GM19023 (cell line): Measurements from ENCODE around the gene IGLL5.
"Not testable (repeated sequence)": the region's sequence is repeated elsewhere in the genome, so short reads cannot be mapped to it uniquely, and the experiment has no call there.

Experiments
- ATAC-seq: cut with Tn5 transposase; IDR thresholded peaks from one replicate; pipeline ENCODE4 v1.9.1; 2021; ENCODE audit warnings: mild to moderate bottlenecking, moderate library complexity; ENCODE audit not compliant: unreplicated experiment

Gene IGLL5

DNA sequence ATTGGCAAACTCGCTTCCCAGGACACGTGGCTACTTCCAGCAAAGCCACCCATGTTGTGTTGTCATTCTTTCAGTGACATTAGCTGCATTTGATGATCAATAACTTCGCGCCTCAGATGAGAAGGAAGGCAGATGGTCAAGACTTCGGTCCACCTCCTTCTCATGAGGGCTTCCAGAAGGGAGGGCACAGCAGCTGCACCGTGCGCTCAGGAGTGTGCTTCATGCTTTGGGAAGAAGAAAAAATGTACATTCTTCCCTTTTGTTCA is 25.3 kb downstream of the IGLL5 start:
- no peak for ATAC-seq

DNA sequence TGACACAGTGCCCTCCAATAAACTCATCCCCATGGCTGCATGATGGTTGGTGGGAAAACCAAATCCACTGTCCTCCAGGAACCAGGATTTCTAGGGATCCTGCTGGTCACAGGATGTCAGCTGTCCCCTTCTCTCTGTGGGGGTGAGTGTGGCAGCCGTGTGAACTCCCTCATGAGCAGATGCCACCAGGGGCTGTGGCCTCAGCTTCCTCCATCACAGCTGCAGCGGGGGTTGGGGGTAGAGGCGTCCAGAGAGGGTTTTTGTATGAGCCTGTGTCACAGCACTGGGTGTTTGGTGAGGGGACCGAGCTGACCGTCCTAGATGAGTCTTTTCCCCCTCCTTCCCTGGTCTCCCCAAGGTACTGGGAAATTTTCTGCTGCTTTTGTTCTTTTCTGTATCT is 26.4 kb downstream of the IGLL5 start:
- no peak for ATAC-seq

GRCh38 chr22:22914726-22915669 is 27.4 kb downstream of the IGLL5 start:
- no peak for ATAC-seq

GRCh38 chr22:22915670-22916035 is 28.0 kb downstream of the IGLL5 start:
- no peak for ATAC-seq

- ATAC-seq, result no peak
These were observed 28.8 kb downstream of the IGLL5 start for GRCh38 chr22:22916215-22916951.

GRCh38 chr22:22916952-22917290 is 29.3 kb downstream of the IGLL5 start:
- no peak for ATAC-seq

GRCh38 chr22:22917377-22917776 is 29.8 kb downstream of the IGLL5 start:
- ATAC-seq, result no peak

DNA sequence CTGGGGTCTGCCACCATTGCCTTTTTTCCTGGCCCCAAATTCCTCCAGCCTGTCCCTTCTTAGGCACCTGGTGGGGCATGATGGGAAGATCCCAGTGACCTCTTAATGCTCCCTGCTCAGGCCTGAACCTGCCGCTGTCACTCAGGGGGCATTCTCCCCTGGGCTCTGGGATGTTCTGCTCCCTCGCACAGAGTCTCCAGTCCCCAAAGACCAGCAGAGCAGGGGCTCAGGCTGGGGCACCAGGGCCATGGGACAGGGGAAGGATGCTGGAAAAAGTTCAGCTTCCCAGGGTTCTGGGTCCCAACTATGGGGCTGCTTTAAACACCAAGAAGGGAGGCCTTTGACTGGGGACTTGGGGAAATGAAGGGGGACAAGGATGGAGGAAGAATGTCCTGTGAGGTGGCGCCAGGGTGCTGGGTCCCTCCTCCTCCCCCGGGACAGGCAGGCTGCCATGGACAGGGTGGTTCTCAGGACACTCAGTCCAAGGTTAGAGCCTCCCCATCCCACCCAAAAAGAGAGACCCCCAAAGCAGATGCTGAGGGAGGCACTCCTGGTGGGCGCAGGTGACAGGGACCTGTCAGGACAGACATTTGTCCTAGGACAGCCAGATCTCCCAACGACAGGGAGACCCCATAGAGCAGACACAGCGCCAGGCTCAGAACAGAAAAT is 30.8 kb downstream of the IGLL5 start:
- no peak for ATAC-seq

DNA sequence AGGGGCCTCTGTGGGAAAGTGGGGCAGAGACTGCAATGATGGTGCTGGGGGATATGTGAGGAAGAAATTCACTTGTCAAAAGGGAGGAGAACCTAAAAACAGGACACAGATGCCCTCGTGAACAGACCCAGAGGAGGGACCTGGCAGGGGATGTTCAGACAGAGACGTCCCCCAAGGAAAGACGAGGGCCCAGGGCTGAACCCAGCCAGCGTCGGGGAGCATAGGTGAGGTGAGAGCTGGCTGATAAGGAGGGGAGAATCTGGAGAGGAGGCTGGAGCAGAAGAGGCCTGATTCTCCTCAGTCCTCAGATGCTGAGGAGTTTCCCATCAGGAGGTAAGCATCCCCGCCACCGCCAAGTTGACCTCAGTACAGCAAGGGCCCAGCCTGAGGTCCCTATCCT is 31.4 kb downstream of the IGLL5 start:
- ATAC-seq, result no peak

GRCh38 chr22:22920104-22920654 is 32.6 kb downstream of the IGLL5 start:
- ATAC-seq, result no peak

GRCh38 chr22:22920910-22921550 is 33.4 kb downstream of the IGLL5 start:
- ATAC-seq, result no peak

- no peak for ATAC-seq
These were observed 34.0 kb downstream of the IGLL5 start for GRCh38 chr22:22921575-22921974.

DNA sequence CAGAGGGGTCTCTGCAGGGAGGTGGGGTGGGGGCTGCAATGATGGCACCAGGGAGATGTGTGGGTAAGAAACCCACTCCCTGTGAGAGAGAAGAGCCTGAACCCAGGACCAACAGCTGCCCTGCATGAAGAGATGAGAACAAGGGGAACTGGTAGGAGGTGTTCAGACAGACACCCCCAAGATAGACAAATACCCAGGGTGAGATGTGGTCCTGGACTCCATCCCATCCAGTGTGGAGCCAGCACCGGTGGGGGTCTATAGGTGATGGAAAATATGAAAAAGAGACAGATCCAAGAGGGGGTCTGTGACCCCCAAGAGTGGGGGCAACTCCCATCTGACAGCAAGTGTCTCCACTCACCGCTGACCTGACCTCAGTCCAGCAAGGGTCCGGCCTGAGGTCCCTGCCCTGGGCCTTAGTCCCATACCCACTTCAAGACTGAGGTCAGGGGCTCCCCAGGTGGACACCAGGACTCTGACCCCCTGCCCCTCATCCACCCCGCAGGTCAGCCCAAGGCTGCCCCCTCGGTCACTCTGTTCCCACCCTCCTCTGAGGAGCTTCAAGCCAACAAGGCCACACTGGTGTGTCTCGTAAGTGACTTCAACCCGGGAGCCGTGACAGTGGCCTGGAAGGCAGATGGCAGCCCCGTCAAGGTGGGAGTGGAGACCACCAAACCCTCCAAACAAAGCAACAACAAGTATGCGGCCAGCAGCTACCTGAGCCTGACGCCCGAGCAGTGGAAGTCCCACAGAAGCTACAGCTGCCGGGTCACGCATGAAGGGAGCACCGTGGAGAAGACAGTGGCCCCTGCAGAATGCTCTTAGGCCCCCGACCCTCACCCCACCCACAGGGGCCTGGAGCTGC is 34.7 kb downstream of the IGLL5 start:
- not testable (repeated sequence) for ATAC-seq

GRCh38 chr22:22922954-22923319 is 35.3 kb downstream of the IGLL5 start:
- ATAC-seq, result no peak

DNA sequence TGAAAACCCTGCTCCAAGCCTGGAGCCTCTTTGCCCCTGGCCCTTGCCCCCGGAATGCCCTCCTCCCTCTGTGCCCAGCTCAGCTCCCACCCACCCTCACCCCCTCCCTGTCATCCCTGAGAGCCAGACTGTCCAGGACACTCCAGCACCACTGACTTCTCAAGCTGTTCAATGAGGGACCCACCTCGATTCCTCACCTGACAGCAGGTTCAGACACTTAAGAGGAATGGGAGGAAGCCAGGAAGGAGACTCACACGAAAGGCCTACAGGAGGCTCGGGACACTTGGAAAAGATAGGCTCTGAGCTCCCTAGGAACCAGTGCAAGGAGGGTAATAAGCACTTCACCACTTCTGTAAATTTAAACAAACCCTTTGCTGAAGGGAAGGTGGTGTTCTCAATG is 35.8 kb downstream of the IGLL5 start:
- no peak for ATAC-seq

DNA sequence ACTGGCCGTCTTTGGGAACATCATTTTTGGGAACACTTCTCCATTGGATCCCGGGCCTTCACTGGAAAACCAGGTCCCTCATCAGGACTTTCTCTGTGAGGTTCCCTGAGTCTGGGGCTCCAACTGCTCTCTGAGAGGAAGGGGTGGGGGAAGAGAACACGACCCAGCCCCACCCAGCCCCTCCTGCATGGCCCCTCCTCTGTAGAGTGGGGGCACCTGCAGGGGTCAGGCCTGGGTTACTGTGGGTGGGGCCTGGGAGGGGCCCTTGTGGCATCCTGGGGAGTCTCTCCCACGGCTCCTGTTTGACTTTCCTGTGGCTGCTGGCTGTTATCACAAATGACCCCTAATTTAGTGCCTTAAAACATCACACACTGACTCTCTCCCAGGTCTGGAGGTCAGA is 36.3 kb downstream of the IGLL5 start:
- ATAC-seq, result no peak

GRCh38 chr22:22924369-22925145 is 36.9 kb downstream of the IGLL5 start:
- ATAC-seq, result no peak

- no peak for ATAC-seq
These were observed 37.7 kb downstream of the IGLL5 start for GRCh38 chr22:22925146-22925804.

GRCh38 chr22:22925805-22926369 is 38.3 kb downstream of the IGLL5 start:
- ATAC-seq, result no peak
